Placental pericyte (primary cell): ENCODE data around the gene UGT2B28. TPM values are rescaled to one million over a fixed set of nuclear protein-coding genes. Genes with fewer than 3 reads are reported as not detected.

Experiments used
- total RNA-seq: library from RNA; depleted of rRNA; stranded (reverse); fragments of >200 nt; gene quantifications from 2 replicates; pipeline ENCODE4 v1.2.3, GENCODE V29; 2012

UGT2B28 gene
- not detected in 2 replicates for total RNA-seq

GRCh38 chr4:69280081-69280480 is at the start of gene UGT2B28:
Gene UGT2B28 (plus strand): TSS chr4:69280475. CDS start chr4:69280501, 26 bp downstream.

Other genes starting within 250 kb of the UGT2B28 start
- not detected in 2 replicates for gene UGT2B7, start 184.0 kb upstream of the UGT2B28 start, total RNA-seq
- gene UGT2B11, start 65.7 kb upstream of the UGT2B28 start, total RNA-seq = not detected in 2 replicates
- gene UGT2B4, start 215.4 kb downstream of the UGT2B28 start, total RNA-seq = 0.14 TPM in 1 of 2 replicates, not detected in the other